ENCODE data around the gene PGPEP1. TPM values are rescaled to one million over a fixed set of nuclear protein-coding genes. Genes with fewer than 3 reads are reported as not detected.

Gene PGPEP1
- total and polyA plus RNA-seq, 8 donors = 16.1 to 39.5 (median 20.7) TPM

DNA sequence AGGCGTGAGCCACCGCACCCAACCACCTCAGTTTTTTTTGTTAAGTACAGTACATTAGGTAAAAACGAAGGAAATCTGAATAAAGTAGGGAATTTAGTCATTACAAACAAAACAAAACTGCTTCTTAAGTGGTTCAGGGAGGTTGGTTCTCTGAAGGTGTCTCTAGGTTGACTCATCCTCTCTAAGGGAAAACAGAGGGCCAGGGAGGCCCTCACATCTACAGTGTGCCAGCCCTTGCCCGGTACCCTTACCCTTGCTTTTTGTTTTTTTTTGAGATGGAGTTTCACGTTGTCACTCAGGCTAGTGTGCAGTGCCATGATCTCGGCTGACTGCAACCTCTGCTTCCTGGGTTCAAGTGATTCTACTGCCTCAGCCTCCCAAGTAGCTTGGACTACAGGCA lies 41.8 kb upstream of the PGPEP1 start:
- no peak overlapping the region for H3K27ac ChIP-seq
- intact Hi-C loops (cut with DNase I) = no loop called here

DNA sequence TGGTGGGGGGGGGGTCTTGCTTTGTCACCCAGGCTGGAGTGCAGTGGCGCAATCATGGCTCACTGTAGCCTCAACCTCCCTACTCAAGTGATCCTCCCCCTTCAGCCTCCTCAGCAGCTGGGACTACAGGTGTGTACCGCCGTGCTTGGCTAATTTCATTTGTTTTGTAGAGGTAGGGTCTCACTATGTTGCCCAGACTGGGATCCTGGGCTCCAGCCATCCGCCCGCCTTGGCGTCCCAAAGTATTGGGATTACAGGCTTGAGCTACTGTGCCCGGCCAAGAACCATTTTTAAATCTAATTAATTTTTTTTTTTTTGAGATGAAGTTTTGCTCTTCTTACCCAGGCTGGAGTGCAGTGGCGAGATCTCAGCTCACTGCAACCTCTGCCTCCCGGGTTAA lies 40.7 kb upstream of the PGPEP1 start:
- TF ChIP-seq, protein P1, sequence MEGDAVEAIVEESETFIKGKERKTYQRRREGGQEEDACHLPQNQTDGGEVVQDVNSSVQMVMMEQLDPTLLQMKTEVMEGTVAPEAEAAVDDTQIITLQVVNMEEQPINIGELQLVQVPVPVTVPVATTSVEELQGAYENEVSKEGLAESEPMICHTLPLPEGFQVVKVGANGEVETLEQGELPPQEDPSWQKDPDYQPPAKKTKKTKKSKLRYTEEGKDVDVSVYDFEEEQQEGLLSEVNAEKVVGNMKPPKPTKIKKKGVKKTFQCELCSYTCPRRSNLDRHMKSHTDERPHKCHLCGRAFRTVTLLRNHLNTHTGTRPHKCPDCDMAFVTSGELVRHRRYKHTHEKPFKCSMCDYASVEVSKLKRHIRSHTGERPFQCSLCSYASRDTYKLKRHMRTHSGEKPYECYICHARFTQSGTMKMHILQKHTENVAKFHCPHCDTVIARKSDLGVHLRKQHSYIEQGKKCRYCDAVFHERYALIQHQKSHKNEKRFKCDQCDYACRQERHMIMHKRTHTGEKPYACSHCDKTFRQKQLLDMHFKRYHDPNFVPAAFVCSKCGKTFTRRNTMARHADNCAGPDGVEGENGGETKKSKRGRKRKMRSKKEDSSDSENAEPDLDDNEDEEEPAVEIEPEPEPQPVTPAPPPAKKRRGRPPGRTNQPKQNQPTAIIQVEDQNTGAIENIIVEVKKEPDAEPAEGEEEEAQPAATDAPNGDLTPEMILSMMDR (IDR thresholded peaks at IDR 0.05) = no peak
- intact Hi-C loops (cut with DNase I) = no loop called here
- ATAC-seq (no peak), DNase-seq (no peak)
- H3K4me1 ChIP-seq = peaks cover 3 to 42% of the 10 kb centered on the region in 2 donors
- H3K36me3 ChIP-seq = no peaks in the 10 kb centered on the region
- H3K27ac ChIP-seq = no peak overlapping the region
- no peak overlapping the region for H3K4me3 ChIP-seq
- H3K9me3 ChIP-seq = no peaks in the 10 kb centered on the region
- H3K27me3 ChIP-seq = no peaks in the 10 kb centered on the region

More for the DNA sequence above, 41.8 kb upstream of the PGPEP1 start:
- Histone ChIP-seq H3K4me1 (peaks cover 0 to 33% of the 10 kb centered on the region in 2 donors), H3K9me3 (no peaks in the 10 kb centered on the region), H3K27me3 (no peaks in the 10 kb centered on the region), H3K36me3 (no peaks in the 10 kb centered on the region), H3K4me3 (no peak overlapping the region)
- ATAC-seq (no peak), DNase-seq (no peak)
- TF ChIP-seq, protein P1 (IDR thresholded peaks at IDR 0.05) = no peak

DNA sequence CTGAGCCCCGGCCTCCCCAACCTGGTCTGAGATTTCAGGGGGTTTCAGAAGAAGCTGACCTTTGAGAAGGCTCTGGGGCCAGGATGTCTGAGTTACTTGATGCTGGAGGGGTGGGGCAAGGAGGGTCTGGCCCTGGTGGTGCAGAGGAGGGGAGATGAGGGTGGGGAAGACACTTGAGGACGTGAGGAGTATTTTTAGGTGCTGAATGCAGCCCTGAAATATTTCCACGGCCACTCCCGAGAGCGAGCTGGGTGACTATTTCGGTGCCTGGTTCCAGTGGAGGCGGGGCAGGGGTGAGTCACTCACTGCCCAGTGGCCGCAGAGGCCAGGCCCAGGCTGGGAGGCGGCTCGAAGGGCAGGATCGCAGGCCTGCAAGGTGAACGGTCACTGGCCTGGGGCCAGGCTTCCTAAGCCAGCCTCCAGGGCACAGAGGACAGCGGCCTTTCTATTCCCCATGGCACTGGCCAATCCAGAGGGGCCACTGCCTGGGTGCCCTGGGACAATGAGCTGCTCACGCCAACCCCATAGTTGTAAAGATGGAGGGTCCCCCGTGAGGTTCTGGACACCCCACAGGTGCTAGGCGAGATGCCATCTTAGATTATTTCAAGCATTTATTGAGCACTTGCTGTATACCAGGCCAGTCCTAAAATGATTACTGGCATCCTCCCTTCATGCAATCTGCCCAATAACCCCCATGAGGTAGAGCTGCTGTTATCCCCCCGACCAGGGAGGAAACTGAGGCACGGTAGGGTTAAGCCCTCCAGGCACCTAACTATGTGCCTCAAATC lies 39.3 kb upstream of the PGPEP1 start:
- ATAC-seq = peak; percentile 74
- peaks cover 11 to 56% of the 10 kb centered on the region in 2 donors for H3K4me1 ChIP-seq
- no peaks in the 10 kb centered on the region for H3K36me3 ChIP-seq
- H3K4me3 ChIP-seq = no peak overlapping the region
- TF ChIP-seq, protein P1 (IDR thresholded peaks at IDR 0.05) = no peak
- H3K27me3 ChIP-seq = no peaks in the 10 kb centered on the region
- no peaks in the 10 kb centered on the region for H3K9me3 ChIP-seq
- intact Hi-C loops (cut with DNase I) = no loop called here
- DNase-seq = peak in 2 of 4 donors; percentile 80 to 92
- H3K27ac ChIP-seq = peak overlapping the region; percentile 26 to 72

- intact Hi-C loops (cut with DNase I) = no loop called here
- no peak for DNase-seq
- Histone ChIP-seq H3K4me1 (peaks cover 16 to 62% of the 10 kb centered on the region in 2 donors), H3K9me3 (no peaks in the 10 kb centered on the region), H3K4me3 (no peak overlapping the region), H3K27me3 (no peaks in the 10 kb centered on the region), H3K36me3 (peaks cover 0 to 4% of the 10 kb centered on the region in 2 donors), H3K27ac (peak overlapping the region; percentile 24 to 72)
- no peak for ATAC-seq
- TF ChIP-seq, protein P1 (IDR thresholded peaks at IDR 0.05) = no peak
Observed at GRCh38 chr19:18301718-18302111, 38.7 kb upstream of the PGPEP1 start.

- H3K9me3 ChIP-seq = no peaks in the 10 kb centered on the region
- ATAC-seq = no peak
- peak overlapping the region; percentile 98 to 99 for H3K27ac ChIP-seq
- H3K4me3 ChIP-seq = peak overlapping the region; percentile 5 to 40
- peaks cover 0 to 28% of the 10 kb centered on the region in 2 donors for H3K36me3 ChIP-seq
- TF ChIP-seq, protein P1 (IDR thresholded peaks at IDR 0.05) = no peak
- intact Hi-C loops (cut with DNase I) = no loop called here
- H3K27me3 ChIP-seq = no peaks in the 10 kb centered on the region
- peaks cover 17 to 64% of the 10 kb centered on the region in 2 donors for H3K4me1 ChIP-seq
- peak in 1 of 4 donors; percentile 53 for DNase-seq
Observed at GRCh38 chr19:18304208-18304457, 36.3 kb upstream of the PGPEP1 start.
